MCF 10A (cell line): ENCODE data around the gene GPRIN1. TPM values are rescaled to one million over a fixed set of nuclear protein-coding genes. Genes with fewer than 3 reads are reported as not detected.

Source experiments
- BruUV-seq: library from RNA; stranded (reverse); fragments of 400-500 nt; replicated peaks from 2 replicates; lab custom pipeline; 2021; lab: Mats Ljungman, UMichigan
- CTCF ChIA-PET: fragments of 300-600 bp; sonication (Branson Sonifier 250); formaldehyde crosslinking; extraction: SDS; loops from one replicate; lab custom pipeline; 2021; ENCODE audit warnings: antibody characterized with exemption, inconsistent platforms; lab: Yijun Ruan, JAX
- POLR2A ChIA-PET: fragments of 300-600, 350-650 bp; sonication (Branson Sonifier 250); formaldehyde crosslinking; extraction: SDS; loops from one replicate; lab custom pipeline; 2020; ENCODE audit warnings: antibody characterized with exemption, inconsistent platforms; lab: Yijun Ruan, JAX
- DNase-seq: peaks from one replicate; pipeline ENCODE4 v3.0.0-alpha.2; 2018; ENCODE audit not compliant: unreplicated experiment
- H3K27ac Mint-ChIP-seq: one replicate; pipeline ENCODE4 v1.8.0; 2022; ENCODE audit warnings: mild to moderate bottlenecking, low read depth, mixed read lengths; ENCODE audit not compliant: unreplicated experiment
- H3K27me3 Mint-ChIP-seq: one replicate; pipeline ENCODE4 v1.8.0; 2022; ENCODE audit warnings: mixed read lengths; ENCODE audit not compliant: insufficient read depth, unreplicated experiment
- H3K36me3 Mint-ChIP-seq: one replicate; pipeline ENCODE4 v1.8.0; 2022; ENCODE audit warnings: mild to moderate bottlenecking, moderate library complexity, mixed read lengths; ENCODE audit not compliant: insufficient read depth, unreplicated experiment
- H3K4me1 Mint-ChIP-seq: one replicate; pipeline ENCODE4 v1.8.0; 2022; ENCODE audit warnings: mixed read lengths; ENCODE audit not compliant: insufficient read depth, unreplicated experiment
- H3K4me3 Mint-ChIP-seq: one replicate; pipeline ENCODE4 v1.8.0; 2022; ENCODE audit warnings: mild to moderate bottlenecking, moderate library complexity, mixed read lengths; ENCODE audit not compliant: unreplicated experiment
- H3K9me3 Mint-ChIP-seq: one replicate; pipeline ENCODE4 v1.8.0; 2022; ENCODE audit warnings: mixed read lengths; ENCODE audit not compliant: unreplicated experiment
- intact Hi-C: fragments of 100-400 bp; cut with micrococcal nuclease; formaldehyde crosslinking; loops from 2 replicates; pipeline ENCODE4 v1.14.1; 2022
- microRNA-seq: library from miRNA; unstranded; fragments of <30 nt; microRNA quantifications from one replicate; pipeline ENCODE4 v1.2.0, GENCODE V29; 2022
- total RNA-seq: library from RNA; stranded (reverse); gene quantifications from 2 replicates; pipeline ENCODE4 v1.2.3, GENCODE V29; 2022
- TF ChIP-seq, protein P1 (sequence below): fragments of 200-600 bp; IDR thresholded peaks from one replicate; pipeline ENCODE4 v1.8.0; 2022; ENCODE audit warnings: antibody characterized with exemption, mild to moderate bottlenecking; ENCODE audit not compliant: unreplicated experiment

The GPRIN1 gene
- total RNA-seq, 1 experiment from 2014 or later, result 3.0 TPM

DNA sequence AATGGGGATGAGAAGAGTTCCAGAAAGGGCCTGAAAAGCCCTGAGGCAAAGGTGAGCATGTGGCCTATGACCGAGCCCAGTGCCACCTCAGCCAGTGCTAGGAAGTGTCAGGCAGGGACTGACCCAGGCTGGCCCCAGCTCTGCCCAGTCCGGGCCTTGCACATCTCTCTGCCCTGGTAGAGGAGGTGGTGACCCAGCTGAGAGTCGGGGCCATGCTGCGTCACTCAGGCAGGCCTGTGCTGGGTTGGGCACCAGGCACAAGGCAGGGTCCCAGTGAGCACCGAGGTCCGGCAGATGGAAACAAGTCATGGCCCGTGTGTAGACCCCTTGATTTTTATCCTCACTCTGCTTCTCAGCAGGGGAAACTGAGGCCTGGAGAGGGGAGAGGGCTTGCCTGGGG lies 60.1 kb downstream of the GPRIN1 start:
- POLR2A ChIA-PET, result interaction anchor here (0.9 to 3.0 kb wide), 4 partner anchors 12 to 188 kb away, joined by 3 to 14 read pairs (median 4); partner anchors contain the start of genes FAF2, KIAA1191 and RNF44

DNA sequence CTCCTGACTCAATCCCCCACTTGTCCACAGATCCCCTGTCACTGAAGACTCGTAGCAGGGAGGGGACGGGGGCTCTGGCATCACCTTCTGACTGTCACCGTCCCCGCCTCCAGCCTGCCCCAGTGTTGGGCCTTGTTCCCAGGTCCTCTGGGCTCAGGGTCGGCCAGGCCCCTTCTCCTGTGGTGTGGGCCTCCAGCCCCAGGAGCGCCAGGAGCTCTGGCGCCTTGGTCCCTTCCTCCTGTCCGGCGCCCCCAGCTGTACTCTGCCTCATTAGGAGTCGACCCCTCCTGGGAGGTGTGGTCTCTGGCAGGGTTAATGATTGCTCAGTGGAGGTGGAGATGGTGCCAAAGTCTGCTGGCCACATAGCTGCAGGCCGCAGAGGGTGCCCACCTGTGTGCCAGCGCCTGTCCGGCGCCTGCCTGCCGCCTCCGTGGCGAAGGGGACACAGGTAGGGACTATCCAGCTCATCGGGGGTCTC lies 61.0 kb downstream of the GPRIN1 start, which contains the start of gene CDHR2:
TSS of gene CDHR2 (plus strand) at position 376 of the 478 bp plus-strand sequence. CDS start 16,011 bp downstream, outside the sequence.
- TF ChIP-seq, protein P1, sequence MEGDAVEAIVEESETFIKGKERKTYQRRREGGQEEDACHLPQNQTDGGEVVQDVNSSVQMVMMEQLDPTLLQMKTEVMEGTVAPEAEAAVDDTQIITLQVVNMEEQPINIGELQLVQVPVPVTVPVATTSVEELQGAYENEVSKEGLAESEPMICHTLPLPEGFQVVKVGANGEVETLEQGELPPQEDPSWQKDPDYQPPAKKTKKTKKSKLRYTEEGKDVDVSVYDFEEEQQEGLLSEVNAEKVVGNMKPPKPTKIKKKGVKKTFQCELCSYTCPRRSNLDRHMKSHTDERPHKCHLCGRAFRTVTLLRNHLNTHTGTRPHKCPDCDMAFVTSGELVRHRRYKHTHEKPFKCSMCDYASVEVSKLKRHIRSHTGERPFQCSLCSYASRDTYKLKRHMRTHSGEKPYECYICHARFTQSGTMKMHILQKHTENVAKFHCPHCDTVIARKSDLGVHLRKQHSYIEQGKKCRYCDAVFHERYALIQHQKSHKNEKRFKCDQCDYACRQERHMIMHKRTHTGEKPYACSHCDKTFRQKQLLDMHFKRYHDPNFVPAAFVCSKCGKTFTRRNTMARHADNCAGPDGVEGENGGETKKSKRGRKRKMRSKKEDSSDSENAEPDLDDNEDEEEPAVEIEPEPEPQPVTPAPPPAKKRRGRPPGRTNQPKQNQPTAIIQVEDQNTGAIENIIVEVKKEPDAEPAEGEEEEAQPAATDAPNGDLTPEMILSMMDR, result no peak
- Mint-ChIP-seq H3K9me3 (no peaks in the 10 kb centered on the region), H3K4me1 (peaks cover 23% of the 10 kb centered on the region), H3K4me3 (no peak within 1 kb of the TSS), H3K36me3 (no peaks in the 10 kb centered on the region), H3K27ac (peak within 1 kb of the TSS; percentile 31), H3K27me3 (no peaks in the 10 kb centered on the region)
- POLR2A ChIA-PET, result interaction anchor here (0.5 to 3.0 kb wide), 6 partner anchors 12 to 705 kb away, joined by 3 to 14 read pairs (median 4); partner anchors contain the start of genes KIAA1191 and RNF44
- DNase-seq, result no peak
- BruUV-seq, result no TSS peak
- intact Hi-C loops, result no loop called here
- CTCF ChIA-PET, result interaction anchor here (0.5 to 1.6 kb wide), 5 partner anchors 8 to 1370 kb away, joined by 3 to 6 read pairs (median 3); no protein-coding TSS in a partner anchor

More for the DNA sequence above, 60.1 kb downstream of the GPRIN1 start:
- no TSS peak for BruUV-seq
- intact Hi-C loops, result no loop called here
- Mint-ChIP-seq H3K4me3 (no peak overlapping the region), H3K9me3 (no peaks in the 10 kb centered on the region), H3K27ac (peak overlapping the region; percentile 31), H3K36me3 (no peaks in the 10 kb centered on the region), H3K4me1 (peaks cover 25% of the 10 kb centered on the region), H3K27me3 (no peaks in the 10 kb centered on the region)
- no peak for DNase-seq
- CTCF ChIA-PET, result interaction anchor here (0.6 to 1.6 kb wide), 6 partner anchors 8 to 1371 kb away, joined by 3 to 6 read pairs (median 4); no protein-coding TSS in a partner anchor
- TF ChIP-seq, protein P1, result no peak

DNA sequence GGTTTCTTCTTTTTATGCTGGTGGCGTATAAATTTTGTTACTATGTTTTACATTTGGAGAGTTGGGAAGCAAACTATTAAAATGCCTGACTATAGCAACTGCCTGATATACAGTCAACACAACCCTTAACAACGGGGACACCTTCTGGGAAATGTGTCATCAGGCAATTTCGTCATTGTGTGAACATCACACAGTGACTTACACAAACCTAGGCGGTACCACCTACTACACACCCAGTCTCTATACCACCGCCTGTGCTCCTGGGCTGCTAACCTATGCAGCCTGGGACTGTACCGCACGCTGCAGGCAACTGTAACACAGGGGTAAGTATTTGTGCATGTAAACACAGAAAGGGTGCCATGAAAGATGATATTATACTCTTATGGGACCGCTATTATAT lies 62.2 kb downstream of the GPRIN1 start:
- Mint-ChIP-seq H3K27ac (peak overlapping the region; percentile 22), H3K27me3 (no peaks in the 10 kb centered on the region), H3K4me3 (no peak overlapping the region), H3K9me3 (no peaks in the 10 kb centered on the region), H3K4me1 (peaks cover 11% of the 10 kb centered on the region), H3K36me3 (no peaks in the 10 kb centered on the region)
- TF ChIP-seq, protein P1, result no peak
- no TSS peak for BruUV-seq
- intact Hi-C loops, result no loop called here
- ChIA-PET CTCF (interaction anchor here (0.7 to 1.6 kb wide), 5 partner anchors 9 to 132 kb away, joined by 3 to 10 read pairs (median 3); no protein-coding TSS in a partner anchor), POLR2A (interaction anchor here (0.6 to 2.2 kb wide), 6 partner anchors 10 to 330 kb away, joined by 3 to 13 read pairs (median 4); partner anchors contain the start of gene RNF44)
- peak; percentile 66 for DNase-seq

Small RNAs within 50 kb of the gene (microRNA-seq; reads per million reads assigned to microRNA genes)
- not detected for gene MIR4281

Other genes starting within 250 kb of the GPRIN1 start
- 83.8 and 92.0 TPM in 2 replicates for gene KIAA1191, start 248.4 kb downstream of the GPRIN1 start, total RNA-seq
- gene ARL10, start 244.7 kb downstream of the GPRIN1 start, total RNA-seq, result 1.1 and 1.3 TPM in 2 replicates
- gene NOP16, start 221.6 kb downstream of the GPRIN1 start, total RNA-seq, result 90.9 and 134 TPM in 2 replicates
- 167 and 196 TPM in 2 replicates for gene HIGD2A, start 221.4 kb downstream of the GPRIN1 start, total RNA-seq
- 333 and 339 TPM in 2 replicates for gene CLTB, start 193.6 kb downstream of the GPRIN1 start, total RNA-seq
- 78.3 and 97.2 TPM in 2 replicates for gene FAF2, start 161.8 kb downstream of the GPRIN1 start, total RNA-seq
- gene RNF44, start 72.8 kb downstream of the GPRIN1 start, total RNA-seq, result 45.8 and 60.1 TPM in 2 replicates
- 0.09 and 0.39 TPM in 2 replicates for gene CDHR2, start 60.8 kb downstream of the GPRIN1 start, total RNA-seq
- not detected in 2 replicates for gene SNCB, start 20.4 kb upstream of the GPRIN1 start, total RNA-seq
- gene EIF4E1B, start 20.5 kb upstream of the GPRIN1 start, total RNA-seq, result not detected in 2 replicates
- 36.7 and 47.5 TPM in 2 replicates for gene TSPAN17, start 37.3 kb upstream of the GPRIN1 start, total RNA-seq
- 0.22 and 0.51 TPM in 2 replicates for gene UNC5A, start 200.4 kb upstream of the GPRIN1 start, total RNA-seq